WI38 (cell line): Measurements from ENCODE around the gene TMC6.
A peak's percentile ranks its signal among the peaks of the same experiment; 100 is the strongest.
"Not testable (repeated sequence)": the region's sequence is repeated elsewhere in the genome, so short reads cannot be mapped to it uniquely, and the experiment has no call there.

Experiments used
- H3K4me3 ChIP-seq: 2 replicates; pipeline ENCODE4 v1.5.1; 2011; ENCODE audit warnings: low read depth, mild to moderate bottlenecking, control low read depth, low read length
- CTCF ChIP-seq: IDR thresholded peaks from 2 replicates; pipeline ENCODE4 v1.5.1; 2012; ENCODE audit warnings: low read depth, mild to moderate bottlenecking, control low read depth, low read length

TMC6 gene

GRCh38 chr17:78117027-78117981 is 11.3 kb downstream of the TMC6 start:
- H3K4me3 ChIP-seq, result no peak overlapping the region
- TF ChIP-seq CTCF, result no peak

GRCh38 chr17:78116411-78116810 is 12.1 kb downstream of the TMC6 start:
- no peak for TF ChIP-seq CTCF
- no peak overlapping the region for H3K4me3 ChIP-seq

- not testable (repeated sequence) for H3K4me3 ChIP-seq
Observed at GRCh38 chr17:78115803-78116202, 12.8 kb downstream of the TMC6 start.

GRCh38 chr17:78114831-78115723 is 13.5 kb downstream of the TMC6 start:
- TF ChIP-seq CTCF, result no peak
- no peak overlapping the region for H3K4me3 ChIP-seq

- no peak overlapping the region for H3K4me3 ChIP-seq
- no peak for TF ChIP-seq CTCF
Observed at GRCh38 chr17:78113804-78114785, 14.5 kb downstream of the TMC6 start.

- TF ChIP-seq CTCF, result peak; percentile 95
- H3K4me3 ChIP-seq, result no peak overlapping the region
Observed at GRCh38 chr17:78112518-78113471, 15.8 kb downstream of the TMC6 start.
